Hematopoietic multipotent progenitor cell treated with erythropoietin and hydrocortisone succinate and interleukin-3 and kit ligand, for 6 days (in vitro differentiated cells): ENCODE data around the gene LMX1B.
"Not testable (repeated sequence)": the region's sequence is repeated elsewhere in the genome, so short reads cannot be mapped to it uniquely, and the experiment has no call there.

Experiments
- DNase-seq: peaks from one replicate; pipeline ENCODE4 v3.0.0-alpha.2; 2015

LMX1B gene

DNA sequence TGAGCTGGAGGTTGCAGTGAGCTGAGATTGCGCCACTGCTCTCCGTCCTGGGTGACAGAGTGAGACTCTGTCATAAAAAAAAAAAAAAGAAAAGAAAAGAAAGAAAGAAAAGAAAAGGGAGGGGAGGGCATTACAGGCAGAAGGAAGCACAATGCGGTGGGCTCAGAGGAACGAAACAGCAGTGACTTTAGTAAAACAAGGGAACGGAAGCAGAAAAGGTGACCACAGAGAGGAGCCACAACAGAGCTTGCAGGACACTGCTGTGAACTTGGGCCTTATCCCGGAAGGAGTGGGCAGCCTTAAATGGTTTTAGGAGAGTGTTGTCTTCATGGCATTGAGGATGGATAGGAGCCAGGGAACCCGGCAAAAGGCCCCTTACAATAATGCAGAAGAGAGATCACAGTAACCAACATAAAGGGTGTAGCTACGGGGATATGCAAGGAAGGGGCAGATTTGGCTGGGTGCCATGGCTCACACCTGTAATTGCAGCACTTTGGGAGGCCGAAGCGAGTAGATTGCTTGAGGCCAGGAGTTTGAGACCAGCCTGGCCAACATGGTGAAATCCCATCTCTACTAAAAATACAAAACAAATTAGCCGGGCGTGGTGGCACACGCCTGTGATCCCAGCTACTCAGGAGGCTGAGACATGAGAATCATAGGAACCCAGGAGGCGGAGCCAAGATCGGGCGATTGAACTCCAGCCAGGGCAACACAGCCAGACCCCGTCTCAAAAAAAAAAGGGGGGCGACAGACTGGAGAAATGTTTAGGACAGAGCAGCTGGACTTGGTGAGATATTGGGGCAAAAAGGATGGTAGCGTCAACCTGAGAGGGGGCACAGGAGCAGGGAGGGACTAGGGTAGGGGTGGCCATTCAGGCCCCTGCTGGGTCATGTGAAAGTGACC is 107.2 kb downstream of the LMX1B start:
- no peak for DNase-seq

DNA sequence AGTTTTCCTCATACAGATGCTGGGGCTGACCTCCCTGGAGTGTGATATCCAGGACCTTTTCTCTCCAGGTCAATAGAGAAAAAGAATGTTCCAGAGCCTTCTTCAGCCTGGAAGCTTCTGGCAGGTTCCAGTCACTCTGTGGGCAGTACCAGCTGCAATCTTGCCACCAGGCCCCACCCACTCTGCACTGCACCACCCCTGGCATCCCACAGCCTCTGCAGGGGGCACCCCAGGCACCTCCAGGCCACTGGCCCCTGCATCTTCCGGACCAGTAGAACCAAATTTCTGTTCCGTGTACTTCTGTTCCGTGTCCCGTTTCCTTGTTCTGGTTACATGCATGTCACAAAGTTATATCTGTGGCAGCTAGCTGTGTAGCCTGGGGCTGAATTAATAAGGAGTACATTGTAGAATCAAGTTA is 107.8 kb downstream of the LMX1B start:
- no peak for DNase-seq

DNA sequence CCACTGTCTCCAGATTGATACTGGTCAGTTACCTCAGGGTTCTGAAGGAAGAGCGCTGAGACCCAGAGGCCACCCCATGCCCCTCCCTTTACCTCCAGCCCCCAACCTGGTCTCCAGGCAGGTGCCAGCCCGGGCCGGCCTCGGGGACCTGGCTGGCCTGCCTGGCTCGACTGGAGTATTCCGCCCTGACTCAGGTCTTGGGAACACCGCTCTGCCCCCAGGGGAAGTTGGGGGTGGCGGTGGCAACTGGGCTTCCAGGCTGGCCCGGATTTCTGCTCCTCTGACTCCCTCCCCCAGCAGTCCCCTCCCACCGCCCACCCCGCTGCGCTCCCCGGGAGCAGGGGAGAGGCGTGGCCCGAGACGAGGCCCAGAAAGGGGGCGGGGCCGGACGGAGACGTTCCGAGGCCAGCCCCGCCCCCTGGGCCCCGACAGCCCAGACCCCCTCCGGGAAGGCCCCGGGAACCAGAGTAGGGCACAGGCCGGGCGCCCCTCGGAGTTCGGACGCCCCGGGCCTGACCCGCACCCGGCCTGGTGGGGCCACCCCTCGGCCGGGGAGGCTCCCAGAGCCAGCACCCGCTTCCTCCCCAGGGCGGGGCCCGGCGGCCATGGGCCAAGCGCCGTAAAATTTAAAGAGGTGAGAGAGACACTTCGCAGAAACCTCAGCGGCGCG is 108.7 kb downstream of the LMX1B start:
- DNase-seq, result peak; percentile 80

DNA sequence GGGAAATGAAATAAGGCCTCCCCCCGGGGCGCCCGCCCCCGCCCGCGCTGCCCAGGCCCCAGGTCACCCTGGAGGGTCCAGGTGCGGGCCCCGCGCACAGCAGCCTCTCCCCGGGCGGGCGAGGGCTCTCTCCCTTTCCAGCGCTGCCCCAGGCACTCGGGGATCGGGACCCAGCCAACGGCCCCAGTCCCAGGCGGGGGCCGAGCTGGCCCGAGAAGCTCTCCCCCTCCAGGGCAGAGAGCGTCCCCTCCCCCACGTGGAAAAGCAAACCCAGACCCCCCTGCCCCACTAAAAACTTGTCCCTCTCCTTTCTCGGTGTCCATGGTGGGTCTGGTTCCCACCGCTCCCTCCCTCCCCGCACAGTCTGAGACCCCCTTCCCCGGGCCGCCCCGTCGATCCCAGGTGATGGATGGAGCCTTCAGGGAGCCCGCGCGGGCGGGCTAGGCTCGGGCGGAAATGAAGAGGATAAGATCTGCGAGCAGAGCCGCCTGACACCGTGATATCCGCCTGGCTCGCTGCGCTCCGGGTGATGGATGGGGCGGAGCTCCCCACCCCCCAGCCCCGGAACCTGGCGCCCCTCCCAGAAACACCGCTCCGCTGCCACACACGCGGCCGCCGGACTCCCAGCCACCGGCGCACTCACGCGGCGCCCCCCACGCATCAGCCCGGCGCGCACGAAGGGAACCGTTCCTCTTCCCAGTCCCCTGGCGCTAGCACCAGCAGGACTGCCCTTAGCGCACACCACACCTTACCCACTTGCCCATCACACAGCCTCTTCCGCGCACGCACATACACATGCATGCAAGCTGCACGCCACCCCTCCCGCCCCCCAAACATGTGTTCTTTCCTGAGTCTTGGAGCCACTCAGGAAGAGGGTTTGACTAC is 109.4 kb downstream of the LMX1B start:
- DNase-seq, result peak; percentile 55

DNA sequence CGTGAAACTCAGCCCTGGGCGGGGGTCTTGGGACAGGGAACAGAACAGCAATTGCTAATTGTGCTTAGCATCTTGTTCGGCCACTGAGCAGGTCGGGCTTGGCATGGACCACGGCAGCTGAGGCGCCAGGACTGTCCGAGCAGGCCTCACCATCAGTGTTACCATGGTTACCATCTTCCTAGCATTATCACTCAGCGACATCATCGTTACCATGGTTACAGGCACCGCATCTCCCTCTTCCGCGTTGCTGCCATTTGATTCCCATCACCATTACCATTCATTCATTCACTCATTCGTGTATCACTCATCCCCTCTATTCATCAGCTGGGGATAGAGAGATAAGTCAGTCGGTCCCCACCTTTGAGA is 110.1 kb downstream of the LMX1B start:
- DNase-seq, result no peak

DNA sequence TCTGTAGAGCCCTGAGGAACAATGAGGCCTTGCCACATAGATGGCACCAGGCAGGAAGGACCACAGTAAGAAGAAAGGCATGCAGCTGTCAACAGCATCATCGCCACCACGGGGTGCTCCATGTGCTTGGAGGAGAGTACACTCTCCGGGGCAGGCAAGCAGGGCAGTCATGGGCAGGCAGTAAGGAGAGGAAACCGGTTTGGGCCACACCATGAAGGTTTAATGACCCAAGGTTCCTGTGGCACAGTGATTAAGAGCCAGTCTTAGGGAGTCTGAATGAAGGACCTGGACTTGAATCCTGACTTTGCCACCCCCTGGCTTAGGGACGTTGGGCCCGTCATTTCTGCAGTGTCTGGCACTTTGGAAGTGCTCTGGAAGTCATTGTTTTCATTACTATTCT is 110.5 kb downstream of the LMX1B start:
- no peak for DNase-seq

DNA sequence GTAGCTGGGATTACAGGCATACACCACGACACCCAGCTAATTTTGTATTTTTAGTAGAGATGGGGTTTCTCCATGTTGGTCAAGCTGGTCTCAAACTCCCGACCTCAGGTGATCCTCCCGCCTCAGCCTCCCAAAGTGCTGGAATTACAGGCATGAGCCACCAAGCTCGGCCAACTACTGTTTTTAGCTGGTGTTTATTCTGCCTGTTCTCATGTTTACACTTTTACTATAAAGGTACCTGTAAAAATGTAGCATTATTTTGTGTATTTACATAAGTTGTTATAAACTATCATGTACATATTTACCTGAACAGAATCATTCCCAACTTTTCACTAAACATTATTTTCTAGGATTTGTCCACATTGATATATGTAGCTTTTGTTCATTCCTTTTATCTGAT is 111.8 kb downstream of the LMX1B start:
- DNase-seq, result not testable (repeated sequence)

DNA sequence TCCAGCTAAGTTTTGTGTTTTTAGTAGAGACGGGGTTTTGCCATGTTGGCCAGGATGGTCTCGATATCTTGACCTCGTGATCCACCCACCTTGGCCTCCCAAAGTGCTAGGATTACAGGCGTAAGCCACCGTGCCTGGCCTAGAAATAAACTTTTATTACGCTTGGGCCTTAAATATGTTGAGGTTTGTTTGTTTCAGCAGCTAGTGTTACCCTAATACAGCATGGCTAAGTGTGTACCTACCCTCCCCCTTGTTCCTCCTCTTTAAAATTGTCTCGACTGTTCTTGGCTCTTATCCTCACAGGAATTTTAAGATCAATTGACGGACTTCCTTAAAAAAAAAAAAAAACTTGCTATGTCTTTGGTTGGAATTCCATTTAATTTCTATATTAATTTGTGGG is 114.5 kb downstream of the LMX1B start:
- DNase-seq, result not testable (repeated sequence)

DNA sequence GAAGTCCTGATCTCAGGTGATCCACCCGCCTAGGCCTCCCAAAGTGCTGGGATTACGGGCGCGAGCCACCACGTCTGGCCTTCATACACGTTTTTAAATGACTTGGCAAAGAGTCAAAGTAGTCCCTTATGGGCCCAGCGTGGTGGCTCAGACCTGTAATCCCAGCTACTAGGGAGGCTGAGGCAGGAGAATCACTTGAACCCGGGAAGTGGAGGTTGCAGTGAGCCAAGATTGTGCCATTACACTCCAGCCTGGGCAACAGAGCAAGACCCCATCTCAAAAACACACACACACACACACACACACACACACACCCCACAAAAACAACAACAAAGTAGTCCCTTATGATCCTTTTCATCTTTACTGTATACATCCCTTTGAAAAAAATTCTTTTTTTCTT is 116.9 kb downstream of the LMX1B start:
- not testable (repeated sequence) for DNase-seq

DNA sequence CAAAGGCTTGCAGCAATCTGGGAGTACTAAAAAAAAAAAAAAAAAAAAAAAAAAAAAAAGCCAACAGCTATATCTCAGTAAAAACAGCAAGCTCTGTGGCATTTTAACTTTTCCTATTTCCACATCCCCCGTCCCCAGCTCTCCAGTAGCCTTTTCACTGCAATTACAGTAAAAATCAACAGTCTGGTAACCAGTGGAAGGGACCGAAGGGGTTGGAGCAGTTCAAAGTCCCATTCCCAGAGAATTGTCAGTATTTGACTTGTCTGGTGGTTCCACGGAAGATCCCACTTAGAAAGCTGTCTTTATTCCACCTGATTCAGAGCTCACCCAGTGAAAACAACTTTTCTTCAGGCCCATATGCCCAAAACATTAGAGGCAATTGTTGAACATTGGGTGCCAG is 119.3 kb downstream of the LMX1B start:
- DNase-seq, result no peak

DNA sequence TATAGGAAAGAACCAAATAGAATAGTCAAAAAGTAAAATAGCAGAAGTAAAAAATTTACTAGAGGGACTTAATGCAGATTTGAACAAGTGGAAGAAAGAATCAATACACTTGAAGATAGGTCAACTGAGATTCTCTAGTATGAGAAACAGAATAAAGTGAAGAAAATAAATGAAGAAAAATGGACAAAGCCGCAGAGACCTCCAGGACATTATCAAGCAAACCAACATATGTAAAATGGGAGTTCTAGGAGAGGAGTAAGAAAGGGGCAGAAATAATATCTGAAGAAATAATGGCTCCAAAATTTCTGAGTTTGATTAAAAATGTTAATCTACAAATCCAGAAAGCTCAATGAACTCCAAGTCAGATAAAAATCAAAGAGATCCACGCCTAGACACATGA is 121.1 kb downstream of the LMX1B start:
- DNase-seq, result no peak

DNA sequence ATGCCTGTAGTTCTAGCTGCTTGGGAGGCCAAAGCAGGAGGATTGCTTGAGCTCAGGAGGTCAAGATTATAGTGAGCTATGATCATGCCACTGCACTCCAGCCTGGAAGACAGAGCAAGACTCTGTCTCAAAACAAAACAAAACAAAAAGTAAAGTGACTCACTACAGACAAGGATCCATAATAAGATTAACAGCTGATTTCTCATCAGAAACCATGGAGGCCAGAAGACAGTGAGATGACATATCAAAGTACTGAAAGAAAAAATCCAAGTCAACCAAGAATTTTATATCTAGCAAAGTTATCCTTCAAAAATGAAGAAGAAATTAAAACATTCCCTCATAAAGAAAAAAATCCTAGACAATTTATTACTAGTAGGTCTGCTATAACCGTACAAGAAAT is 121.8 kb downstream of the LMX1B start:
- DNase-seq, result no peak

DNA sequence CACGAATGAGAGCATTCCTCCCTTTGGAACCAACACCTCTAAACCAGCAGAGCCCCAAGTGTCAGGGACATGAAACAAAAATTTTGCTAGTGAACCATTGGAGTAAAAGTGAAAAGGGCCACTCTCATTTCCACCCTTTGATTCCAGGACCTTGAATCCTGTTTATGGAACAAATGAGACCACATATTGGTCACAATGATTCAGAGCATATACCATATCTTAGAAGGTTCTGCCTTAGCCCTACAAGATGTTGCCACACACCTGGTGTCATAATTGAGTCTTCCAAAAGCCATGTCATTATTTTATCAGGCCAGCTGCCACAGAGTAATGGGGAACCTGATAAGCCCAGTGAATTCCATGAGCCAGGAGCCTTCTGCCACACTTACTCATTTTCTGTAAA is 124.8 kb downstream of the LMX1B start:
- DNase-seq, result no peak

DNA sequence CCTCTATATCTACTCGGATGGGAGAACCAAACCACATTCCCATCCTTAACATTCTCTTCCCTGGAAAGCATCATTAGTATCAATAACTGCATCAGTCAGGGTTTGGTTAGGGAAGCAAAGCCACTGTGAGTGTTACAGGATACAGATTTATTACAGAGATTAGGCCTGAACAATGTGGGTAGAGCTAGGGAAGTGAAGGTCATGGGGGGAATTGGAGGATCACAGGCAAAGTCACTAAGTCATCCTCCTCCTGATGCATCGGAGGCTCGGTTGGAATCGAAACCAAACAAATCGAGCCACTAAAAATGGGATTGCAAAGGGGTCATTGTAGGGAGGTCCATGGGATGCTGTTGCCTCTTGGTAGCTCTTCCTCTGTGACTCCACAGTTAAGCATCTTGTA is 129.3 kb downstream of the LMX1B start:
- no peak for DNase-seq

DNA sequence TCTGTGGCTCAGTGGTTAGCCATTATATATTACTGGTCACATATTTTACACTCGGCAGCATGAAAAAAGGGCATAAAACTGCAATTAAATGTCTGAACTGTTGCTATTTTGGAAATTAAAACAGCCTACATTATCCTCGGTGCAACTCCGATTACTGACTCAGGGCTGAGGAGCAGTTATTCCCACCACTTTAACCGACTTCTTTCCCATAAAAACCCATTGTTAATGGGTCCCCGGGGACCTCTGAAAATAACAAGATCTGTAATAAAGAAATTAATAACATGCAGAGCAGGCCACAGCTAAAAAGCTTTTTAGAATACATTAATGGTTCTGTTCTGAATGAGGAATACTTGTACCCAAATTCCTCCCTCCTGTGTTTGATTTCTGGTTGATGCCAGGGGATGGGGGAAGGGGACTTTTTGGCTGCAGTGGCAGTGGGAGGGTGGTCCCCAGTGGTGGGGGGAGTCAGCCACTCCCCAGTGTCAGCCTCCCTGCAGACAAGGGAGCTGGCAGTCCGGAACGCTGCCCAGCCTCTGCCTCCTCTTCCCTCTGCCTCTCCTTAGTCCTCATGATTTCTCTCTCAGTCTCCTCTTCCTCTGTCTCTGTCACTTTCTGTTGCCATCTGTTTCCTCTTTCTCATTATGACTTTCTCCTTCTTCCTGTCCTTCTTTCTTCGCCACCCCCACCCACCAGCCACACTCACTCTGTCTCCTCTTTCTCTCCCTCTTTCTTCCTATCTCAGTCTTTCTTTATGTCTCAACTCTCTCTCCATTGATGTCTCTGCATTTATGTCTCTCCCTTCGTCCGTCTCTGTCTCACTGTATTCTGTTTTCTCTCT is 132.1 kb downstream of the LMX1B start:
- no peak for DNase-seq
